Liver (tissue), 9 donors: ENCODE measurements around the gene SMPDL3A. TPM values are rescaled to one million over a fixed set of nuclear protein-coding genes. Genes with fewer than 3 reads are reported as not detected.

Experiments used
- DNase-seq: peaks from one replicate; pipeline ENCODE4 v3.0.0-alpha.2; 2017; ENCODE audit warnings: low spot score
- H3K27ac ChIP-seq, 2 donors: one replicate each; pipeline ENCODE4 v1.7.0; 2013; ENCODE audit warnings: inconsistent platforms in 2 of 2, low read length in 2 of 2, control low read depth in 1 of 2, low read depth in 1 of 2, mild to moderate bottlenecking in 1 of 2
- H3K27me3 ChIP-seq, 4 donors: one replicate each; pipeline versions ENCODE4 v1.6.1 to v1.7.0; 2013; ENCODE audit warnings: low read length in 3 of 4, inconsistent platforms in 1 of 4, mild to moderate bottlenecking in 1 of 4, moderate library complexity in 1 of 4; ENCODE audit not compliant: control insufficient read depth in 4 of 4, insufficient read depth in 4 of 4
- H3K36me3 ChIP-seq, 4 donors: one replicate each; pipeline versions ENCODE4 v1.6.1 to v1.7.0; 2013; ENCODE audit warnings: low read length in 3 of 4, mild to moderate bottlenecking in 3 of 4, low read depth in 1 of 4, moderate library complexity in 1 of 4; ENCODE audit not compliant: control insufficient read depth in 4 of 4, insufficient read depth in 3 of 4
- H3K4me1 ChIP-seq, 4 donors: one replicate each; pipeline versions ENCODE4 v1.6.1 to v1.7.0; 2013; ENCODE audit warnings: low read length in 3 of 4, mild to moderate bottlenecking in 3 of 4, moderate library complexity in 1 of 4; ENCODE audit not compliant: control insufficient read depth in 4 of 4, insufficient read depth in 4 of 4
- H3K4me3 ChIP-seq, 3 donors: one replicate each; pipeline versions ENCODE4 v1.6.1 to v1.7.0; 2013; ENCODE audit warnings: low read length in 3 of 3, control low read depth in 1 of 3, low read depth in 1 of 3, mild to moderate bottlenecking in 1 of 3
- H3K9ac ChIP-seq, 2 donors: one replicate each; pipeline ENCODE4 v1.7.0; 2013; ENCODE audit warnings: low read length in 2 of 2, mild to moderate bottlenecking in 2 of 2, moderate library complexity in 2 of 2, control low read depth in 1 of 2, low read depth in 1 of 2
- H3K9me3 ChIP-seq, 4 donors: one replicate each; pipeline versions ENCODE4 v1.6.1 to v1.7.0; 2013; ENCODE audit warnings: low read length in 3 of 4; ENCODE audit not compliant: control insufficient read depth in 4 of 4
- CTCF ChIP-seq: fragments of 150-350 bp; IDR thresholded peaks from 2 replicates; pipeline ENCODE4 v1.5.1; 2017; ENCODE audit warnings: improper control_type of control experiment, low read depth, low read length; ENCODE audit not compliant: missing input control
- EGR1 ChIP-seq, 2 donors: IDR thresholded peaks; 2 replicates each; pipeline ENCODE4 v1.6.1; 2016 to 2018; ENCODE audit warnings: antibody characterized with exemption in 2 of 2, low read depth in 2 of 2
- FOXA1 ChIP-seq: IDR thresholded peaks from 2 replicates; pipeline ENCODE4 v1.6.1; 2016; ENCODE audit warnings: antibody characterized with exemption
- FOXA2 ChIP-seq: IDR thresholded peaks from 2 replicates; pipeline ENCODE4 v1.6.1; 2016; ENCODE audit warnings: antibody characterized with exemption
- GABPA ChIP-seq, 2 donors: IDR thresholded peaks in 1 of 2; conservative IDR thresholded peaks in 1 of 2; 2 replicates each; pipeline ENCODE4 v1.6.1; 2016; ENCODE audit warnings: antibody characterized with exemption in 2 of 2, mild to moderate bottlenecking in 1 of 2, moderate library complexity in 1 of 2
- HNF4A ChIP-seq, 2 donors: conservative IDR thresholded peaks; 2 replicates each; pipeline ENCODE4 v1.6.1; 2016; ENCODE audit warnings: antibody characterized with exemption in 2 of 2, mild to moderate bottlenecking in 2 of 2
- HNF4G ChIP-seq: IDR thresholded peaks from 2 replicates; pipeline ENCODE4 v1.6.1; 2016; ENCODE audit warnings: antibody characterized with exemption
- JUND ChIP-seq, 2 donors: IDR thresholded peaks; 2 replicates each; pipeline ENCODE4 v1.6.1; 2016; ENCODE audit warnings: antibody characterized with exemption in 2 of 2
- NR2F2 ChIP-seq: IDR thresholded peaks from 2 replicates; pipeline ENCODE4 v1.6.1; 2016; ENCODE audit warnings: antibody characterized with exemption
- RAD21 ChIP-seq, 2 donors: IDR thresholded peaks; 2 replicates each; pipeline ENCODE4 v1.6.1; 2016; ENCODE audit warnings: antibody characterized with exemption in 2 of 2, mild to moderate bottlenecking in 2 of 2
- RXRA ChIP-seq, 2 donors: IDR thresholded peaks; 2 replicates each; pipeline ENCODE4 v1.6.1; 2017 to 2018; ENCODE audit warnings: antibody characterized with exemption in 2 of 2, mild to moderate bottlenecking in 1 of 2
- SP1 ChIP-seq: IDR thresholded peaks from 2 replicates; pipeline ENCODE4 v1.6.1; 2018; ENCODE audit warnings: antibody characterized with exemption, mild to moderate bottlenecking
- TAF1 ChIP-seq: conservative IDR thresholded peaks from 2 replicates; pipeline ENCODE4 v1.6.1; 2016; ENCODE audit warnings: antibody characterized with exemption, mild to moderate bottlenecking
- YY1 ChIP-seq: IDR thresholded peaks from 2 replicates; pipeline ENCODE4 v1.6.1; 2016; ENCODE audit warnings: antibody characterized with exemption, mild to moderate bottlenecking
- ZBTB33 ChIP-seq: IDR thresholded peaks from 2 replicates; pipeline ENCODE4 v1.6.1; 2016; ENCODE audit warnings: antibody characterized with exemption
- WGBS: extraction: QIAGEN DNeasy Blood & Tissue Kit; methylation state at CpG from one replicate; pipeline ENCODE4 v1.1.7; 2013; 5-methylcytosine and 5-hydroxymethylcytosine counted together
- polyA plus RNA-seq, 2 donors: library from polyadenylated mRNA; stranded (reverse) in 1 of 2; unstranded in 1 of 2; fragments of 200-250 nt in 1 of 2; fragments of >200 nt in 1 of 2; fragmentation: Nextera tagmentation in 1 of 2; extraction: Ambion mirVana in 1 of 2; gene quantifications; one replicate each; pipeline versions ENCODE4 v1.2.1 to v1.2.3, GENCODE V29; 2013 to 2015
- total RNA-seq, 2 donors: library from RNA; depleted of rRNA; stranded (reverse); fragments of >200 nt; gene quantifications; one replicate each; pipeline ENCODE4 v1.2.3, GENCODE V29; 2014
- TF ChIP-seq, protein P1 (sequence below): IDR thresholded peaks from 2 replicates; pipeline ENCODE4 v1.6.1; 2016; ENCODE audit warnings: antibody characterized with exemption
- TF ChIP-seq, protein P2 (sequence below): IDR thresholded peaks from 2 replicates; pipeline ENCODE4 v1.6.1; 2016; ENCODE audit warnings: antibody characterized with exemption, mild to moderate bottlenecking
- donor health status: healthy.
- donor health status: healthy.
- donor health status: healthy.
- donor health status: healthy.
- donor health status: healthy.

SMPDL3A gene
- total and polyA plus RNA-seq, 4 donors = 17.3 to 61.4 (median 32.3) TPM

- TF ChIP-seq YY1 (no peak), EGR1 (IDR thresholded peaks at IDR 0.05; ENCODE audit: low read depth in 2 of 2) (no peak), TAF1 (no peak), ZBTB33 (no peak), CTCF (no peak), FOXA2 (no peak), GABPA (IDR thresholded peaks at IDR 0.05 in 1 of 2, conservative IDR thresholded peaks at IDR 0.05 in 1 of 2) (no peak), HNF4A (conservative IDR thresholded peaks at IDR 0.05) (no peak), FOXA1 (no peak), SP1 (no peak), RXRA (IDR thresholded peaks at IDR 0.05) (no peak), RAD21 (IDR thresholded peaks at IDR 0.05) (no peak), HNF4G (no peak), NR2F2 (no peak)
- TF ChIP-seq, protein P1, sequence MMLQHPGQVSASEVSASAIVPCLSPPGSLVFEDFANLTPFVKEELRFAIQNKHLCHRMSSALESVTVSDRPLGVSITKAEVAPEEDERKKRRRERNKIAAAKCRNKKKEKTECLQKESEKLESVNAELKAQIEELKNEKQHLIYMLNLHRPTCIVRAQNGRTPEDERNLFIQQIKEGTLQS = no peak
- TF ChIP-seq, protein P2, sequence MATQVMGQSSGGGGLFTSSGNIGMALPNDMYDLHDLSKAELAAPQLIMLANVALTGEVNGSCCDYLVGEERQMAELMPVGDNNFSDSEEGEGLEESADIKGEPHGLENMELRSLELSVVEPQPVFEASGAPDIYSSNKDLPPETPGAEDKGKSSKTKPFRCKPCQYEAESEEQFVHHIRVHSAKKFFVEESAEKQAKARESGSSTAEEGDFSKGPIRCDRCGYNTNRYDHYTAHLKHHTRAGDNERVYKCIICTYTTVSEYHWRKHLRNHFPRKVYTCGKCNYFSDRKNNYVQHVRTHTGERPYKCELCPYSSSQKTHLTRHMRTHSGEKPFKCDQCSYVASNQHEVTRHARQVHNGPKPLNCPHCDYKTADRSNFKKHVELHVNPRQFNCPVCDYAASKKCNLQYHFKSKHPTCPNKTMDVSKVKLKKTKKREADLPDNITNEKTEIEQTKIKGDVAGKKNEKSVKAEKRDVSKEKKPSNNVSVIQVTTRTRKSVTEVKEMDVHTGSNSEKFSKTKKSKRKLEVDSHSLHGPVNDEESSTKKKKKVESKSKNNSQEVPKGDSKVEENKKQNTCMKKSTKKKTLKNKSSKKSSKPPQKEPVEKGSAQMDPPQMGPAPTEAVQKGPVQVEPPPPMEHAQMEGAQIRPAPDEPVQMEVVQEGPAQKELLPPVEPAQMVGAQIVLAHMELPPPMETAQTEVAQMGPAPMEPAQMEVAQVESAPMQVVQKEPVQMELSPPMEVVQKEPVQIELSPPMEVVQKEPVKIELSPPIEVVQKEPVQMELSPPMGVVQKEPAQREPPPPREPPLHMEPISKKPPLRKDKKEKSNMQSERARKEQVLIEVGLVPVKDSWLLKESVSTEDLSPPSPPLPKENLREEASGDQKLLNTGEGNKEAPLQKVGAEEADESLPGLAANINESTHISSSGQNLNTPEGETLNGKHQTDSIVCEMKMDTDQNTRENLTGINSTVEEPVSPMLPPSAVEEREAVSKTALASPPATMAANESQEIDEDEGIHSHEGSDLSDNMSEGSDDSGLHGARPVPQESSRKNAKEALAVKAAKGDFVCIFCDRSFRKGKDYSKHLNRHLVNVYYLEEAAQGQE = no peak
- no peak for DNase-seq
- no peaks in the 10 kb centered on the region for H3K9me3 ChIP-seq
- no peaks in the 10 kb centered on the region for H3K27me3 ChIP-seq
- 97% methylated on average over 1 of the region's 1 CpG for WGBS
- H3K9ac ChIP-seq = no peak overlapping the region
- H3K4me1 ChIP-seq = peaks cover 3 to 17% (median 12%) of the 10 kb centered on the region in 4 donors
- H3K27ac ChIP-seq = no peak overlapping the region
- no peaks in the 10 kb centered on the region for H3K36me3 ChIP-seq
- H3K4me3 ChIP-seq = no peak overlapping the region
These were observed 3.2 kb upstream of the SMPDL3A start for GRCh38 chr6:122785891-122786290.

GRCh38 chr6:122787721-122788120, 1.3 kb upstream of the SMPDL3A start:
- no peak overlapping the region for H3K4me3 ChIP-seq
- WGBS = 92% methylated on average over 4 of the region's 4 CpGs
- no peak for DNase-seq
- TF ChIP-seq, protein P2 = no peak
- TF ChIP-seq JUND (IDR thresholded peaks at IDR 0.05) (no peak), CTCF (no peak)
- H3K9me3 ChIP-seq = no peaks in the 10 kb centered on the region
- peaks cover 3 to 31% (median 21%) of the 10 kb centered on the region in 4 donors for H3K4me1 ChIP-seq
- no peaks in the 10 kb centered on the region for H3K27me3 ChIP-seq
- H3K36me3 ChIP-seq = no peaks in the 10 kb centered on the region
- H3K27ac ChIP-seq = no peak overlapping the region
- H3K9ac ChIP-seq = no peak overlapping the region
